Measurements from ENCODE around the gene CASP10. TPM values are rescaled to one million over a fixed set of nuclear protein-coding genes. Genes with fewer than 3 reads are reported as not detected.

The CASP10 gene
- total and polyA plus RNA-seq, 3 donors from 2014 or later, result 2.4 to 10.4 (median 5.2) TPM

GRCh38 chr2:201156640-201157039 lies 26.3 kb upstream of the CASP10 start:
- DNase-seq, result no peak
- intact Hi-C loops (cut with DNase I; ENCODE audit: low total_unique reads), result loop anchor here (5.0 to 10.0 kb wide), 2 partner anchors 39 to 252 kb away; partner anchors contain the start of gene CFLAR
- Histone ChIP-seq H3K27me3 (no peaks in the 10 kb centered on the region), H3K4me3 (no peak overlapping the region), H3K27ac (no peak overlapping the region), H3K9me3 (no peaks in the 10 kb centered on the region), H3K36me3 (ENCODE audit: low read depth, missing control alignments) (no peaks in the 10 kb centered on the region), H3K4me1 (peaks cover 16% of the 10 kb centered on the region)
- WGBS, 2 donors, result 57 to 91% methylated on average over 1 of the region's 1 CpG
- TF ChIP-seq POLR2A (IDR thresholded peaks at IDR 0.05) (no peak), CTCF (IDR thresholded peaks at IDR 0.05) (no peak)

GRCh38 chr2:201157694-201158093 lies 25.2 kb upstream of the CASP10 start:
- intact Hi-C loops (cut with DNase I; ENCODE audit: low total_unique reads), result loop anchor here (5.0 to 10.0 kb wide), 2 partner anchors 40 to 253 kb away; partner anchors contain the start of gene CFLAR
- Histone ChIP-seq H3K4me1 (peaks cover 16% of the 10 kb centered on the region), H3K4me3 (no peak overlapping the region), H3K27me3 (no peaks in the 10 kb centered on the region), H3K36me3 (ENCODE audit: low read depth, missing control alignments) (no peaks in the 10 kb centered on the region), H3K27ac (peak overlapping the region; percentile 31 to 33), H3K9me3 (no peaks in the 10 kb centered on the region)
- no peak for TF ChIP-seq POLR2A (IDR thresholded peaks at IDR 0.05)
- TF ChIP-seq CTCF (IDR thresholded peaks at IDR 0.05), result no peak
- 55 to 65% methylated on average over 4 of the region's 4 CpGs for WGBS, 2 donors
- DNase-seq, result no peak

DNA sequence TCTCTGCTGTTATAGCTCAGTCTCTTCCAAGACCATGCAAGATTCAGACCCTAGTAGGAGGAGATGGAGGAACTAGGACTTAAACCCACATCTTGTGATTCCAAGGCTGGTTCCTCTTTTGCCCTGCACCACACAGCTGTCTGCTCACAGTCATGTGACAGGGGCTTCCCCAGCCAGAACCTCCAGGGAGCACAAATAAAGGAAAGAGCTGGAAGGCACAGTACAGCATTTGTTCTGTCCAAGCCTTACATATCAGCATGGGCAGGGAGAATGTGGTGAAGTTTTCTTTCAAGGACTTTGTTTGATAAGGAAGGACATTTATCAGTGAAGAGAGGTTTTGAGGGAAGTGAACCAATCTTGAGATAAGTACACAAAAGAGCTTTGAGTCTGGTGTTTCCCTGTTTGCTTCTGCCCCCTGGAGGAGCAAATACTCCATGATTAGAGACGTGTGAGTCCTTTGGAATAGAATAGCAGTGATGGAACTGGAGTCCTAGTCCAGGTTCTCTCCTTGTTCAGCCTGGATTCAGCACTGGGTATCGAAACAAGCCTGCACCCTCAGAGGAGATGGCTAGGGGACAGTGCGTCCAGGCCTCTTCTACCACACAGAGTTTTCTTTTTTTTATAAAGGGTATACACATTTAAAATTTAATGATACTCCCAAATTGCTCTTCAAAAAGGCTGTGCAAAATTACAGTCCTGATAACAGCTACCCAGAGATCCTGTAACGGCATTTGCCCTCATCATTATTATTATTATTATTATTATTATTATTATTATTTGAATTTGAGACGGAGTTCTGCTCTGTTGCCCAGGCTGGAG lies 24.6 kb upstream of the CASP10 start:
- 45% methylated on average over 5 of the region's 5 CpGs for WGBS, 2 donors
- no peaks in the 10 kb centered on the region for H3K36me3 ChIP-seq (ENCODE audit: low read depth, missing control alignments)
- intact Hi-C loops (cut with DNase I; ENCODE audit: low total_unique reads), result loop anchor here (5.0 to 10.0 kb wide), 2 partner anchors 41 to 254 kb away; partner anchors contain the start of gene CFLAR
- TF ChIP-seq POLR2A (IDR thresholded peaks at IDR 0.05), result no peak
- TF ChIP-seq CTCF (IDR thresholded peaks at IDR 0.05), result peak; percentile 56 to 82 (median 76)
- DNase-seq, result peak; percentile 91
- no peaks in the 10 kb centered on the region for H3K9me3 ChIP-seq
- H3K4me1 ChIP-seq, result peaks cover 16% of the 10 kb centered on the region
- H3K27me3 ChIP-seq, result no peaks in the 10 kb centered on the region
- H3K27ac ChIP-seq, result peak overlapping the region; percentile 31 to 33
- H3K4me3 ChIP-seq, result no peak overlapping the region

DNA sequence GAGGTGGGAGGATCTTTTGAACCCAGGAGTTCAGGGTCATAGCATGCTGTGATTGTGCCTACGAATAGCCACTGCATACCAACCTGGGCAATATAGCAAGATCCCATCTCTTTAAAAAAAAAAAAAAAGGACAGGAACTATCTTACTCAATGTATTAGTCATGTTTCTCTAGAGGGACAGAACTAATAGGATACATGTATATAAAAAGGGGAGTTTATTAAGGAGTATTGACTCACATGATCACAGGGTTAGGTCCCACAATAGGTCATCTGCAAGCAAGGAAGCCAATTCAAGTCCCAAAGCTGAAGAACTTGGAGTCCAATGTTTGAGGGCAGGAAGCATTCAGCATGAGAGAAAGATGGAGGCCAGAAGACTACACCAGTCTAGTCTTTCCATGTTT lies 18.8 kb upstream of the CASP10 start:
- Histone ChIP-seq H3K4me1 (no peaks in the 10 kb centered on the region), H3K9me3 (no peaks in the 10 kb centered on the region), H3K36me3 (ENCODE audit: low read depth, missing control alignments) (no peaks in the 10 kb centered on the region), H3K27ac (no peak overlapping the region), H3K27me3 (no peaks in the 10 kb centered on the region), H3K4me3 (no peak overlapping the region)
- intact Hi-C loops (cut with DNase I; ENCODE audit: low total_unique reads), result no loop called here
- no peak for DNase-seq
- 92 to 96% methylated on average over 1 of the region's 1 CpG for WGBS, 2 donors
- TF ChIP-seq CTCF (IDR thresholded peaks at IDR 0.05) (no peak), POLR2A (IDR thresholded peaks at IDR 0.05) (no peak)
